ENCODE data around the gene PCDHGA9. TPM values are rescaled to one million over a fixed set of nuclear protein-coding genes. Genes with fewer than 3 reads are reported as not detected.

PCDHGA9 gene
- total and polyA plus RNA-seq, 2 of the 8 experiments (the other 6 are each of a cell fraction or from before 2014, with no cell fraction given) = 0.79 to 1.1 TPM

- peaks cover 0 to 8% (median 3%) of the 10 kb centered on the region in 4 experiments; a peak in 4 of 8 replicates for H3K36me3 ChIP-seq (ENCODE audit: control insufficient read depth in 2 of 4, insufficient read depth in 4 of 4, low read length in 3 of 4)
These were observed 41.9 kb upstream of the PCDHGA9 start for GRCh38 chr5:141360685-141361084.

More at GRCh38 chr5:141360685-141361084, 41.9 kb upstream of the PCDHGA9 start:
- Histone ChIP-seq H3K4me2 (ENCODE audit: insufficient read depth in 1 of 2, low read depth in 2 of 2, low read length in 2 of 2) (no peak overlapping the region), H3K23me2 (ENCODE audit: low read depth, low read length) (no peaks in the 10 kb centered on the region), H2BK12ac (ENCODE audit: low read depth, low read length) (no peak overlapping the region), H3K27ac (ENCODE audit: low read depth, low read length) (no peak overlapping the region), H3K4ac (replicated peaks; ENCODE audit: insufficient read length, low read depth, low read length) (no peak overlapping the region), H2BK15ac (ENCODE audit: low read length) (no peak overlapping the region), H3K27me3 (replicated peaks in 1 of 4; ENCODE audit: control insufficient read depth in 3 of 4, extremely low read depth in 1 of 4, insufficient read depth in 3 of 4, low read length in 3 of 4) (no peaks in the 10 kb centered on the region), H3K79me1 (ENCODE audit: low read depth, low read length) (no peaks in the 10 kb centered on the region), H3K9ac (replicated peaks in 1 of 4; ENCODE audit: extremely low read depth in 1 of 4, low read depth in 3 of 4, low read length in 3 of 4) (no peak overlapping the region), H4K20me1 (replicated peaks in 1 of 2; ENCODE audit: control insufficient read depth in 1 of 2, insufficient read depth in 2 of 2, low read length in 2 of 2) (no peaks in the 10 kb centered on the region), H3K4me3 (ENCODE audit: extremely low read depth in 1 of 4, insufficient read depth in 2 of 4, low read depth in 3 of 4, low read length in 4 of 4) (no peak overlapping the region), H3K4me1 (replicated peaks in 1 of 4; ENCODE audit: control insufficient read depth in 3 of 4, insufficient read depth in 4 of 4, low read length in 3 of 4) (peaks cover 0 to 3% (median under 1%) of the 10 kb centered on the region in 4 experiments; a peak in 1 of 7 replicates), H4K8ac (ENCODE audit: extremely low read depth, insufficient read depth, low read length) (no peak overlapping the region), H3K56ac (replicated peaks; ENCODE audit: insufficient read length, low read depth, low read length) (no peak overlapping the region), H2BK5ac (ENCODE audit: low read depth, low read length) (no peak overlapping the region), H3K79me2 (ENCODE audit: control insufficient read depth in 1 of 2, insufficient read depth in 2 of 2, low read length in 2 of 2) (no peaks in the 10 kb centered on the region), H3K18ac (ENCODE audit: extremely low read depth, low read length) (no peak overlapping the region), H2AK5ac (ENCODE audit: low read depth, low read length) (no peak overlapping the region), H4K5ac (ENCODE audit: insufficient read length, low read depth, low read length) (no peak overlapping the region), H4K91ac (replicated peaks; ENCODE audit: insufficient read length, low read length) (no peak overlapping the region), H3K14ac (ENCODE audit: insufficient read length) (no peak overlapping the region), H2BK20ac (ENCODE audit: low read length) (no peak overlapping the region), H3K9me3 (ENCODE audit: insufficient read depth in 2 of 2, low read depth in 1 of 2, low read length in 1 of 2) (peaks cover 43 to 56% of the 10 kb centered on the region in 2 experiments), H2AFZ (ENCODE audit: low read length) (no peak overlapping the region), H2BK120ac (replicated peaks; ENCODE audit: low read depth, low read length) (no peak overlapping the region), H3K23ac (ENCODE audit: insufficient read length) (no peak overlapping the region)
- DNase-seq (ENCODE audit: low read depth in 1 of 2, low spot score in 2 of 2) (no peak), FAIRE-seq (no peak)
- ChIA-PET POLR2A (ENCODE audit: partially characterized antibody) (interaction anchor here (1.1 kb wide), 1 partner anchor 48 kb away, joined by 3 read pairs; no protein-coding TSS in a partner anchor), CTCF (ENCODE audit: partially characterized antibody) (interaction anchor here (0.7 to 3.4 kb wide), 22 partner anchors 9 to 204 kb away, joined by 3 to 20 read pairs (median 4); partner anchors contain the start of genes PCDHB14, PCDHB15, PCDHB16 and PCDHGA11)
- no peak for TF ChIP-seq POLR2AphosphoS5 (IDR thresholded peaks at IDR 0.05; ENCODE audit: low read depth, low read length)
- TF ChIP-seq USF2 (IDR thresholded peaks at IDR 0.05; ENCODE audit: low read length) = no peak
- no peak for TF ChIP-seq SIX5 (IDR thresholded peaks at IDR 0.05; ENCODE audit: low read depth, low read length)
- no peak for TF ChIP-seq EZH2 (IDR thresholded peaks at IDR 0.05; ENCODE audit: low read depth, low read length, severe bottlenecking)
- WGBS, 2 experiments (ENCODE audit: extremely low coverage in 1 of 2, insufficient coverage in 1 of 2, insufficient read length in 1 of 2, insufficient replicate concordance in 2 of 2, low coverage in 1 of 2, low lambda C conversion rate in 2 of 2, missing lambda C conversion rate in 1 of 2) = 91% methylated on average over 15 of the region's 15 CpGs; no CpG with 5 or more reads in 1 of the 2 experiments

Measured in H1 (cell line).